ENCODE results near the gene GGN.

DNA sequence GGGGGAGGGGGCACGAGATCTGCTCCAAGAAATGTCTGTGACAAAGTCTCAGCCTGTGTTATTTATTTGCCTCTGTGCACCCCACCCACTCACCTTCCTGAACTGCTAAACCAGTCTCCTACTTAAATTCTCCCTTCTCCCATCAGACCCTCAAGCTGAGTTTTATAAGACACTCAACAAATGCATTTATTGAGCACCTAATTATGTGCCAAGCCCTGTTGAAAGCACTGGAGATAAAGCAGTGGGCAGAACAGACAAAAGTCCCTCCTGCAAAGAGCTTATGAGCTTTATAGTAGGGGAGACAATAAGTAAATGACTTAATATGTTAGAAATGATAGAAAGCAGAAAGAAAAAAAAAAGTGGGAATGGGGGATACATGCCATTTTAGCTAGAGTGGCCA, 11.7 kb upstream of the GGN start:
- TF ChIP-seq, protein P1, sequence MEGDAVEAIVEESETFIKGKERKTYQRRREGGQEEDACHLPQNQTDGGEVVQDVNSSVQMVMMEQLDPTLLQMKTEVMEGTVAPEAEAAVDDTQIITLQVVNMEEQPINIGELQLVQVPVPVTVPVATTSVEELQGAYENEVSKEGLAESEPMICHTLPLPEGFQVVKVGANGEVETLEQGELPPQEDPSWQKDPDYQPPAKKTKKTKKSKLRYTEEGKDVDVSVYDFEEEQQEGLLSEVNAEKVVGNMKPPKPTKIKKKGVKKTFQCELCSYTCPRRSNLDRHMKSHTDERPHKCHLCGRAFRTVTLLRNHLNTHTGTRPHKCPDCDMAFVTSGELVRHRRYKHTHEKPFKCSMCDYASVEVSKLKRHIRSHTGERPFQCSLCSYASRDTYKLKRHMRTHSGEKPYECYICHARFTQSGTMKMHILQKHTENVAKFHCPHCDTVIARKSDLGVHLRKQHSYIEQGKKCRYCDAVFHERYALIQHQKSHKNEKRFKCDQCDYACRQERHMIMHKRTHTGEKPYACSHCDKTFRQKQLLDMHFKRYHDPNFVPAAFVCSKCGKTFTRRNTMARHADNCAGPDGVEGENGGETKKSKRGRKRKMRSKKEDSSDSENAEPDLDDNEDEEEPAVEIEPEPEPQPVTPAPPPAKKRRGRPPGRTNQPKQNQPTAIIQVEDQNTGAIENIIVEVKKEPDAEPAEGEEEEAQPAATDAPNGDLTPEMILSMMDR (conservative IDR thresholded peaks at IDR 0.05; ENCODE audit: low read depth, low read length): no peak
- no peak for TF ChIP-seq EZH2phosphoT487 (IDR thresholded peaks at IDR 0.05; ENCODE audit: borderline replicate concordance, low read length)

All from PC-3 (cell line).